PC-9 (cell line): Measurements from ENCODE around the gene LRRC8D. TPM values are rescaled to one million over a fixed set of nuclear protein-coding genes. Genes with fewer than 3 reads are reported as not detected.

ENCODE experiments used
- BruUV-seq: library from RNA; stranded (reverse); fragments of 400-500 nt; replicated peaks from 2 replicates; lab custom pipeline; 2021; lab: Mats Ljungman, UMichigan
- CTCF ChIA-PET: fragments of 300-600 bp; sonication (Branson Sonifier 250); formaldehyde crosslinking; loops from one replicate; lab custom pipeline; 2022; ENCODE audit warnings: antibody characterized with exemption; lab: Charles Lee
- POLR2A ChIA-PET: fragments of 300-600 bp; sonication (Branson Sonifier 250); formaldehyde crosslinking; loops from one replicate; lab custom pipeline; 2022; ENCODE audit warnings: antibody characterized with exemption; ENCODE audit not compliant: unreplicated experiment; lab: Charles Lee
- DNase-seq, 2 experiments: peaks; one replicate each; pipeline versions ENCODE4 v3.0.0 to v3.0.0-alpha.2; 2015 to 2022; ENCODE audit warnings: mixed read lengths in 1 of 2
- H2AFZ ChIP-seq: fragments of 200-600 bp; sonication (generic); 2 replicates; pipeline ENCODE4 v1.8.1; 2017; ENCODE audit warnings: antibody characterized with exemption
- H3F3A ChIP-seq: fragments of 200-600 bp; sonication (generic); 2 replicates; pipeline ENCODE4 v1.8.1; 2017; ENCODE audit warnings: antibody characterized with exemption, mild to moderate bottlenecking, low read depth; ENCODE audit not compliant: insufficient read depth
- H3K27ac ChIP-seq: fragments of 200-600 bp; sonication (generic); 2 replicates; pipeline ENCODE4 v1.6.1; 2016; ENCODE audit warnings: mixed run types
- H3K27me3 ChIP-seq: fragments of 200-600 bp; sonication (generic); 2 replicates; pipeline ENCODE4 v1.6.1; 2016; ENCODE audit warnings: low read depth, mixed run types; ENCODE audit not compliant: insufficient read depth
- H3K36me3 ChIP-seq: fragments of 200-600 bp; sonication (generic); 2 replicates; pipeline ENCODE4 v1.6.1; 2016; ENCODE audit warnings: low read depth, mixed run types
- H3K4me1 ChIP-seq: fragments of 200-600 bp; sonication (generic); replicated peaks from 2 replicates; pipeline ENCODE4 v1.6.1; 2016; ENCODE audit warnings: mixed run types; ENCODE audit not compliant: insufficient read depth
- H3K4me2 ChIP-seq: fragments of 200-600 bp; sonication (generic); 2 replicates; pipeline ENCODE4 v1.6.1; 2017; ENCODE audit warnings: mixed run types
- H3K4me3 ChIP-seq: fragments of 200-600 bp; sonication (generic); 2 replicates; pipeline ENCODE4 v1.6.1; 2016; ENCODE audit warnings: mixed run types
- H3K79me2 ChIP-seq: fragments of 200-600 bp; sonication (generic); 2 replicates; pipeline ENCODE4 v1.6.1; 2017; ENCODE audit warnings: low read depth, mixed run types
- H3K9me2 ChIP-seq: fragments of 200-600 bp; sonication (generic); 2 replicates; pipeline ENCODE4 v1.8.1; 2017; ENCODE audit warnings: mild to moderate bottlenecking; ENCODE audit not compliant: insufficient read depth
- H3K9me3 ChIP-seq: fragments of 200-600 bp; sonication (generic); 2 replicates; pipeline ENCODE4 v1.8.1; 2016; ENCODE audit warnings: low read depth; ENCODE audit not compliant: insufficient read depth
- H4K20me1 ChIP-seq: fragments of 200-600 bp; sonication (generic); 2 replicates; pipeline ENCODE4 v1.8.1; 2017; ENCODE audit not compliant: insufficient read depth
- CTCF ChIP-seq: fragments of 200-600 bp; sonication (generic); conservative IDR thresholded peaks from 2 replicates; pipeline ENCODE4 v1.6.1; 2017; ENCODE audit warnings: mixed run types, antibody characterized with exemption, mild to moderate bottlenecking, moderate library complexity
- EZH2 ChIP-seq: fragments of 200-600 bp; sonication (generic); IDR thresholded peaks from 2 replicates; pipeline ENCODE4 v1.8.0; 2017; ENCODE audit warnings: antibody characterized with exemption, low read depth
- intact Hi-C: fragments of 100-400 bp; cut with micrococcal nuclease; formaldehyde crosslinking; loops from one replicate; pipeline ENCODE4 v1.10.0; 2022; ENCODE audit not compliant: unreplicated experiment
- total RNA-seq: library from RNA; stranded (reverse); gene quantifications from 2 replicates; pipeline ENCODE4 v1.2.3, GENCODE V29; 2021

Gene LRRC8D
- total RNA-seq, 1 experiment from 2014 or later = 75.9 TPM

- Histone ChIP-seq H3K79me2 (peaks cover 78% of the 10 kb centered on the region), H3F3A (peaks cover 65% of the 10 kb centered on the region), H2AFZ (no peak overlapping the region), H3K36me3 (peaks cover 36% of the 10 kb centered on the region), H3K4me2 (no peak overlapping the region), H3K27ac (peak overlapping the region; percentile 92), H3K27me3 (no peaks in the 10 kb centered on the region), H4K20me1 (no peaks in the 10 kb centered on the region), H3K4me3 (no peak overlapping the region), H3K4me1 (peaks cover 65% of the 10 kb centered on the region), H3K9me3 (no peaks in the 10 kb centered on the region), H3K9me2 (no peaks in the 10 kb centered on the region)
- TF ChIP-seq CTCF (no peak), EZH2 (no peak)
- BruUV-seq = no TSS peak
- intact Hi-C loops = no loop called here
- ChIA-PET POLR2A (interaction anchor here (0.6 kb wide), 1 partner anchor 1118 kb away, joined by 3 read pairs; no protein-coding TSS in a partner anchor), CTCF (interaction anchor here (0.5 kb wide), 1 partner anchor 72 kb away, joined by 4 read pairs; no protein-coding TSS in a partner anchor)
- no peak for DNase-seq
Observed at GRCh38 chr1:89904219-89904980, 83.6 kb downstream of the LRRC8D start.

GRCh38 chr1:89905395-89906058 is 84.7 kb downstream of the LRRC8D start:
- Histone ChIP-seq H3K36me3 (peaks cover 37% of the 10 kb centered on the region), H3K79me2 (peaks cover 78% of the 10 kb centered on the region), H3K4me1 (peaks cover 76% of the 10 kb centered on the region), H3K9me2 (no peaks in the 10 kb centered on the region), H3F3A (peaks cover 77% of the 10 kb centered on the region), H3K27ac (peak overlapping the region; percentile 92), H3K4me2 (0 out of 2 replicates have a peak overlapping the region, but pooled peaks have one; percentile 67), H4K20me1 (no peaks in the 10 kb centered on the region), H3K9me3 (no peaks in the 10 kb centered on the region), H3K4me3 (no peak overlapping the region), H3K27me3 (no peaks in the 10 kb centered on the region), H2AFZ (no peak overlapping the region)
- no TSS peak for BruUV-seq
- CTCF ChIA-PET = no interaction called here
- intact Hi-C loops = loop anchor here (1.0 to 5.0 kb wide), 2 partner anchors 83 to 97 kb away; partner anchors contain the start of gene LRRC8D
- POLR2A ChIA-PET = no interaction called here
- no peak for TF ChIP-seq EZH2
- TF ChIP-seq CTCF = no peak
- DNase-seq = no peak

- intact Hi-C loops = loop anchor here (1.0 to 5.0 kb wide), 2 partner anchors 84 to 98 kb away; partner anchors contain the start of gene LRRC8D
- no peak overlapping the region for H2AFZ ChIP-seq
- POLR2A ChIA-PET = interaction anchor here (0.5 to 1.0 kb wide), 3 partner anchors 68 to 99 kb away, joined by 6 to 11 read pairs (median 6); no protein-coding TSS in a partner anchor
Observed at GRCh38 chr1:89906088-89906487, 85.3 kb downstream of the LRRC8D start.

More at GRCh38 chr1:89906088-89906487, 85.3 kb downstream of the LRRC8D start:
- CTCF ChIA-PET = no interaction called here
- H4K20me1 ChIP-seq = no peaks in the 10 kb centered on the region
- peaks cover 81% of the 10 kb centered on the region for H3F3A ChIP-seq
- peaks cover 82% of the 10 kb centered on the region for H3K4me1 ChIP-seq
- no peaks in the 10 kb centered on the region for H3K9me2 ChIP-seq
- H3K4me2 ChIP-seq = peak overlapping the region; percentile 67
- peak overlapping the region; percentile 92 for H3K27ac ChIP-seq
- DNase-seq = no peak
- no TSS peak for BruUV-seq
- H3K79me2 ChIP-seq = peaks cover 78% of the 10 kb centered on the region
- peaks cover 37% of the 10 kb centered on the region for H3K36me3 ChIP-seq
- no peak overlapping the region for H3K4me3 ChIP-seq
- no peaks in the 10 kb centered on the region for H3K9me3 ChIP-seq
- TF ChIP-seq EZH2 = no peak
- no peak for TF ChIP-seq CTCF
- no peaks in the 10 kb centered on the region for H3K27me3 ChIP-seq
